T-cell (primary cell): ENCODE results near the gene ARHGAP22. TPM values are rescaled to one million over a fixed set of nuclear protein-coding genes. Genes with fewer than 3 reads are reported as not detected.

ENCODE experiments used
- ATAC-seq, 4 experiments: fragments of 200-7000 bp in 3 of 4; fragments of 150-1000 bp in 1 of 4; cut with Tn5 transposase; replicated peaks in 1 of 4; 1 replicate in 3 of 4; 2 replicates in 1 of 4; pipeline ENCODE4 v1.10.0; 2021; ENCODE audit warnings: moderate library complexity in 3 of 4, mild to moderate bottlenecking in 2 of 4, moderate number of reproducible peaks in 1 of 4
- CTCF ChIA-PET, 2 donors: fragments of 300-600 bp; sonication (Branson Sonifier 250); formaldehyde crosslinking; loops; one replicate each; lab custom pipeline; 2022; ENCODE audit warnings: antibody characterized with exemption in 2 of 2; lab: Charles Lee
- POLR2A ChIA-PET, 2 donors: fragments of 300-600 bp; sonication (Branson Sonifier 250); formaldehyde crosslinking; loops; one replicate each; lab custom pipeline; 2022; ENCODE audit warnings: antibody characterized with exemption in 2 of 2; lab: Charles Lee
- DNase-seq, 35 experiments: peaks; one replicate each; pipeline versions ENCODE4 v3.0.0 to v3.0.0-alpha.2; 2013 to 2023
- H3K27ac ChIP-seq: one replicate; pipeline ENCODE4 v1.5.1; 2013; ENCODE audit warnings: low read length
- H3K27me3 ChIP-seq, 2 experiments: replicated peaks in 1 of 2; 1 replicate in 1 of 2; 2 replicates in 1 of 2; pipeline versions ENCODE4 v1.6.1 to v1.7.0; 2013; ENCODE audit warnings: low read length in 1 of 2, mixed read lengths in 1 of 2; ENCODE audit not compliant: control insufficient read depth in 2 of 2, insufficient read depth in 2 of 2; ENCODE audit errors: extremely low read depth in 1 of 2
- H3K36me3 ChIP-seq, 2 donors: 1 replicate in 1 of 2; 2 replicates in 1 of 2; pipeline versions ENCODE4 v1.6.1 to v1.7.0; 2013; ENCODE audit warnings: low read length in 1 of 2; ENCODE audit not compliant: control insufficient read depth in 2 of 2, insufficient read depth in 1 of 2; ENCODE audit errors: extremely low read depth in 1 of 2
- H3K4me1 ChIP-seq, 2 experiments: 1 replicate in 1 of 2; 2 replicates in 1 of 2; pipeline versions ENCODE4 v1.6.1 to v1.7.0; 2013; ENCODE audit warnings: low read length in 2 of 2, mixed read lengths in 1 of 2; ENCODE audit not compliant: insufficient read depth in 2 of 2, control insufficient read depth in 1 of 2; ENCODE audit errors: extremely low read depth in 1 of 2
- H3K4me3 ChIP-seq, 2 donors: 1 replicate in 1 of 2; 2 replicates in 1 of 2; pipeline versions ENCODE4 v1.5.1 to v1.7.0; 2013; ENCODE audit warnings: mild to moderate bottlenecking in 2 of 2, low read length in 1 of 2, moderate library complexity in 1 of 2; ENCODE audit not compliant: control insufficient read depth in 1 of 2; ENCODE audit errors: extremely low read depth in 1 of 2
- H3K9me3 ChIP-seq: 2 replicates; pipeline ENCODE4 v1.7.0; 2013
- H3K27ac Mint-ChIP-seq, 2 donors: one replicate each; pipeline ENCODE4 v1.8.0; 2020 to 2021; ENCODE audit warnings: mild to moderate bottlenecking in 2 of 2, mixed read lengths in 2 of 2
- H3K27me3 Mint-ChIP-seq, 2 donors: one replicate each; pipeline ENCODE4 v1.8.0; 2021 to 2022; ENCODE audit warnings: mixed read lengths in 2 of 2
- H3K36me3 Mint-ChIP-seq: one replicate; pipeline ENCODE4 v1.8.0; 2021; ENCODE audit warnings: mixed read lengths
- H3K4me1 Mint-ChIP-seq, 3 donors: one replicate each; pipeline ENCODE4 v1.8.0; 2020 to 2022; ENCODE audit warnings: mixed read lengths in 3 of 3, mild to moderate bottlenecking in 1 of 3
- H3K4me3 Mint-ChIP-seq, 3 donors: one replicate each; pipeline ENCODE4 v1.8.0; 2020 to 2022; ENCODE audit warnings: mild to moderate bottlenecking in 3 of 3, mixed read lengths in 3 of 3, moderate library complexity in 3 of 3
- H3K9me3 Mint-ChIP-seq, 3 donors: one replicate each; pipeline ENCODE4 v1.8.0; 2020 to 2022; ENCODE audit warnings: mixed read lengths in 3 of 3
- WGBS: methylation state at CpG from one replicate; pipeline ENCODE4 v1.1.5; 2013; ENCODE audit warnings: missing lambda C conversion rate; ENCODE audit not compliant: insufficient coverage; 5-methylcytosine and 5-hydroxymethylcytosine counted together
- total RNA-seq, 35 experiments: library from RNA in 6 of 35; stranded (reverse) in 6 of 35; fragments of 120-200 nt in 1 of 35; gene quantifications; one replicate each; pipeline versions ENCODE4 v1.2.1 to v1.2.4 and lab custom pipeline; 2013 to 2026

The ARHGAP22 gene
- total RNA-seq, 5 donors from 2014 or later (not counting 1 experiment from before 2014, with no cell fraction given) = 0.33 to 2.2 (median 0.60) TPM

- Mint-ChIP-seq H3K4me3 (no peak overlapping the region), H3K36me3 (no peaks in the 10 kb centered on the region), H3K27me3 (no peaks in the 10 kb centered on the region), H3K9me3 (no peaks in the 10 kb centered on the region), H3K27ac (no peak overlapping the region), H3K4me1 (no peaks in the 10 kb centered on the region)
- no peak for ATAC-seq
- H3K9me3 ChIP-seq = no peaks in the 10 kb centered on the region
- H3K4me3 ChIP-seq = no peak overlapping the region
- DNase-seq = no peak
- WGBS = 72% methylated on average over 3 of the region's 6 CpGs
- no peaks in the 10 kb centered on the region for H3K4me1 ChIP-seq
- no peaks in the 10 kb centered on the region for H3K36me3 ChIP-seq
- H3K27me3 ChIP-seq = peaks cover 0 to 2% of the 10 kb centered on the region in 2 experiments
- ChIA-PET CTCF (no interaction called here), POLR2A (no interaction called here)
- H3K27ac ChIP-seq = no peak overlapping the region
Observed at GRCh38 chr10:48550071-48550691, 54.7 kb downstream of the ARHGAP22 start.

DNA sequence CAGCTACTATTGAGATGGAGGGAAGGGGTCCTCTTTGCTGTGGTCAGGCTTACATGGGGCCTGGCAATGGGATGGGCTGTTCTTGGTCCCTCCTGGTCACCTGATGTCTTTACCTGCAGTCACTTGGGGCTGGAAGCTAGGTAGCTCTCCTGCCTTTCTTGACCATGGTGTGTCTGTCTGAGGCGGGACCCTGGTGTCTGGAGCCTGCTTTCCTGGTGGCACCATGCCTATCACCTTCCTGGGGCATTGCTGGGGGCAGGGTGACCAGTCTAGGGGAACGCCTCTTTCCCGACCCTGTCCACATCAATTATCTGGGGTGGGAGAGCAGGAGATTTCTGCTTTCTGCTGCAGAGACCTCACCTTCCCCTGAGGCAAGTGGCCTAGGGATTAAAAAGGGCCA lies 55.6 kb downstream of the ARHGAP22 start:
- ChIA-PET CTCF (no interaction called here), POLR2A (no interaction called here)
- Histone ChIP-seq H3K27me3 (peaks cover 0 to 2% of the 10 kb centered on the region in 2 experiments), H3K4me3 (no peak overlapping the region), H3K9me3 (no peaks in the 10 kb centered on the region), H3K27ac (no peak overlapping the region), H3K4me1 (no peaks in the 10 kb centered on the region), H3K36me3 (no peaks in the 10 kb centered on the region)
- no peak overlapping the region for H3K4me3 Mint-ChIP-seq
- H3K27me3 Mint-ChIP-seq = no peaks in the 10 kb centered on the region
- DNase-seq = no peak
- H3K36me3 Mint-ChIP-seq = no peaks in the 10 kb centered on the region
- H3K27ac Mint-ChIP-seq = no peak overlapping the region
- no peaks in the 10 kb centered on the region for H3K4me1 Mint-ChIP-seq
- H3K9me3 Mint-ChIP-seq = no peaks in the 10 kb centered on the region
- no peak for ATAC-seq
- 40% methylated on average over 1 of the region's 3 CpGs for WGBS

DNA sequence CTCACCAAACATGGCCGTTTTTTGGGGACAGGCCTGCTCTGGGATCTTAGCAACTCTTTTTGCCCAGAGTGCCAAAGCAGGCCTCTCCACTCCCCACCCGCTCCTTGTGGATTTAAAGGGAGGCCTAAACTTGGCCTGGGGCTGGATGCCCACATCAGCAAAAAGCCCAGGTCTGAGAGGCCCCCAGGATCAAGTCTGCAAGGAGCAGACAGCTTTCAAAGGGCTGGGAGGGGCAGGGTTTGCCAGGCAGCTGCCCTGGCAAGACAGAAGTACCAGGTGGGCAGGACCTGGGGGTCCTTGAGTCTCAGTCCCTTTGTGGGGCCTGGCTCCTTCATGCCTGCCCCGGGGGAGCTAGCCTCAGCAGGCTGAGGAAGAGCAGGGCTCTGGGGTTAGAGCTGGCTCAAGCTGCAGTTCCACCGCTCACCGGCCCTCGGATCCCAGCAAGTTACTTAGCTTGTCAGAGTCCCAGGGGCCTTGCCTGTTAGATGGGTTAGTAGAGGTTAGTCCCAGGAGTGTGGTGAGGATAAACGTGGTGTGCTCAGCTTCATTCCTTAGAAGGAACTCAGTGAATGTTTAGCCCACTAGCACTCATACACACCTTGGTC lies 56.2 kb downstream of the ARHGAP22 start:
- Histone ChIP-seq H3K4me1 (no peaks in the 10 kb centered on the region), H3K9me3 (no peaks in the 10 kb centered on the region), H3K27me3 (peaks cover 0 to 2% of the 10 kb centered on the region in 2 experiments), H3K27ac (no peak overlapping the region), H3K36me3 (no peaks in the 10 kb centered on the region), H3K4me3 (no peak overlapping the region)
- DNase-seq (no peak), ATAC-seq (no peak)
- Mint-ChIP-seq H3K4me3 (no peak overlapping the region), H3K9me3 (no peaks in the 10 kb centered on the region), H3K36me3 (no peaks in the 10 kb centered on the region), H3K27ac (no peak overlapping the region), H3K4me1 (no peaks in the 10 kb centered on the region), H3K27me3 (no peaks in the 10 kb centered on the region)
- 100% methylated on average over 3 of the region's 7 CpGs for WGBS
- CTCF ChIA-PET = no interaction called here
- POLR2A ChIA-PET = no interaction called here

GRCh38 chr10:48547981-48548380 lies 56.9 kb downstream of the ARHGAP22 start:
- H3K4me1 Mint-ChIP-seq = no peaks in the 10 kb centered on the region
- ChIA-PET POLR2A (no interaction called here), CTCF (no interaction called here)
- H3K27ac Mint-ChIP-seq = no peak overlapping the region
- Histone ChIP-seq H3K4me1 (no peaks in the 10 kb centered on the region), H3K27ac (no peak overlapping the region), H3K27me3 (peaks cover 0 to 5% of the 10 kb centered on the region in 2 experiments), H3K9me3 (no peaks in the 10 kb centered on the region), H3K36me3 (no peaks in the 10 kb centered on the region), H3K4me3 (no peak overlapping the region)
- H3K9me3 Mint-ChIP-seq = no peaks in the 10 kb centered on the region
- ATAC-seq (no peak), DNase-seq (no peak)
- no peaks in the 10 kb centered on the region for H3K36me3 Mint-ChIP-seq
- H3K4me3 Mint-ChIP-seq = no peak overlapping the region
- WGBS = 88% methylated on average over 7 of the region's 10 CpGs
- no peaks in the 10 kb centered on the region for H3K27me3 Mint-ChIP-seq

GRCh38 chr10:48547061-48547895 lies 57.6 kb downstream of the ARHGAP22 start:
- CTCF ChIA-PET = no interaction called here
- no peak for ATAC-seq
- POLR2A ChIA-PET = no interaction called here

DNA sequence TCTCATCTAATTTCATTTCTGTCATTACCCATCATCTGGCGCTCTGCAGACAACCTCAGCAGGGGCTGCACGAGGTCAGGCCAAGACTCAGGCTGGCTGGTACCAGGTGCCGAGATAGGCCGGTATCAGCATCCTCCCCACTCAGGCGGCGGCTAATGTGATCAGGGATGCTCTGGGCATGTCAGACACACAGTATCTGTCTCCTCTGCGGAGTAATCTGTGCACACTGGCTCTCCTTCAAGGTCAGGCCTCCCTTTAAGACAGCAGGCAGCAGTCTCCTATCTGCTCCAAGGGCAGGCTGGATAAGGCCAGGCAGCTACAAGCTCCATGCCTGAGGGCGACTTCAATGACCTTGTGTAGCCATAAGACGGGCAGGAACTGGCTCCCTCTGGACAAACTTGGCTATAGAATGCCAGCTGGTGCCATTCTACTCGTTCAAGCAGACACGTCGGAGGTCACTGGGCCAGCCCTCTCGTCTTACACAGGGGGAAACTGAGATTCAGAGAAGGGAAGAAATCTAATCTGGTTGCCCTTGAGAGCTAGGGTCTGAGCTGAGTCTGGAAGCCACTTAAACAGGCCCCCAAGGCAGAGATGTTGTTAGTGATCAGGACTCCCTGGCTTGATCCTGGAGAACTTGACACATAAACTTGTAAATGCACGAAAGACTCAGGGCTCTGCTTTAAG lies 59.3 kb downstream of the ARHGAP22 start:
- POLR2A ChIA-PET = no interaction called here
- ATAC-seq = no peak

More at GRCh38 chr10:48547061-48547895, 57.6 kb downstream of the ARHGAP22 start:
- Mint-ChIP-seq H3K4me3 (no peak overlapping the region), H3K9me3 (no peaks in the 10 kb centered on the region), H3K4me1 (no peaks in the 10 kb centered on the region), H3K27ac (no peak overlapping the region), H3K36me3 (no peaks in the 10 kb centered on the region), H3K27me3 (no peaks in the 10 kb centered on the region)
- WGBS = 76% methylated on average over 6 of the region's 10 CpGs
- Histone ChIP-seq H3K27me3 (peaks cover 0 to 11% of the 10 kb centered on the region in 2 experiments), H3K9me3 (no peaks in the 10 kb centered on the region), H3K4me3 (no peak overlapping the region), H3K4me1 (no peaks in the 10 kb centered on the region), H3K36me3 (no peaks in the 10 kb centered on the region), H3K27ac (no peak overlapping the region)
- DNase-seq = no peak

More for the DNA sequence above, 59.3 kb downstream of the ARHGAP22 start:
- Mint-ChIP-seq H3K4me1 (no peaks in the 10 kb centered on the region), H3K36me3 (no peaks in the 10 kb centered on the region), H3K27ac (no peak overlapping the region), H3K9me3 (no peaks in the 10 kb centered on the region), H3K27me3 (peaks cover 0 to 3% of the 10 kb centered on the region in 2 donors), H3K4me3 (no peak overlapping the region)
- Histone ChIP-seq H3K4me1 (no peaks in the 10 kb centered on the region), H3K9me3 (no peaks in the 10 kb centered on the region), H3K27me3 (peaks cover 0 to 23% of the 10 kb centered on the region in 2 experiments), H3K27ac (no peak overlapping the region), H3K36me3 (no peaks in the 10 kb centered on the region), H3K4me3 (no peak overlapping the region)
- CTCF ChIA-PET = no interaction called here
- WGBS = 80% methylated on average over 14 of the region's 14 CpGs
- DNase-seq = no peak
